CD14-positive monocyte (primary cell): ENCODE results near the gene NTRK2. TPM values are rescaled to one million over a fixed set of nuclear protein-coding genes. Genes with fewer than 3 reads are reported as not detected.

Source experiments
- DNase-seq, 3 donors: peaks; one replicate each; pipeline ENCODE4 v3.0.0-alpha.2; 2011 to 2022
- H2AFZ ChIP-seq: 2 replicates; pipeline ENCODE4 v1.6.0; 2012; ENCODE audit warnings: mild to moderate bottlenecking, low read depth, low read length, inconsistent platforms; ENCODE audit not compliant: insufficient read depth, poor library complexity, severe bottlenecking
- H3K27ac ChIP-seq, 2 donors: 1 replicate in 1 of 2; 2 replicates in 1 of 2; pipeline ENCODE4 v1.5.1; 2012 to 2013; ENCODE audit warnings: low read length in 2 of 2, control low read depth in 1 of 2, inconsistent platforms in 1 of 2, low read depth in 1 of 2, mild to moderate bottlenecking in 1 of 2
- H3K27me3 ChIP-seq, 2 donors: one replicate each; pipeline versions ENCODE4 v1.6.0 to v1.6.1; 2011 to 2013; ENCODE audit warnings: low read length in 2 of 2; ENCODE audit not compliant: control insufficient read depth in 2 of 2, insufficient read depth in 2 of 2
- H3K36me3 ChIP-seq, 2 donors: replicated peaks in 1 of 2; 1 replicate in 1 of 2; 2 replicates in 1 of 2; pipeline versions ENCODE4 v1.5.1 to v1.6.1; 2012 to 2013; ENCODE audit warnings: low read length in 2 of 2, control low read depth in 1 of 2, inconsistent platforms in 1 of 2, mild to moderate bottlenecking in 1 of 2; ENCODE audit not compliant: insufficient read depth in 2 of 2, control insufficient read depth in 1 of 2
- H3K4me1 ChIP-seq, 2 donors: 1 replicate in 1 of 2; 2 replicates in 1 of 2; pipeline versions ENCODE4 v1.5.1 to v1.6.1; 2012 to 2013; ENCODE audit warnings: low read length in 2 of 2, control low read depth in 1 of 2, inconsistent platforms in 1 of 2, mild to moderate bottlenecking in 1 of 2, moderate library complexity in 1 of 2; ENCODE audit not compliant: insufficient read depth in 2 of 2, control insufficient read depth in 1 of 2
- H3K4me2 ChIP-seq: replicated peaks from 2 replicates; pipeline ENCODE3; 2012; ENCODE audit warnings: low read length, moderate library complexity, mild to moderate bottlenecking; ENCODE audit not compliant: poor library complexity, severe bottlenecking; ENCODE audit errors: extremely low read depth
- H3K4me3 ChIP-seq, 3 experiments: fragments of 200-600 bp in 1 of 3; sonication (generic) in 1 of 3; replicated peaks in 1 of 3; 1 replicate in 2 of 3; 2 replicates in 1 of 3; pipeline ENCODE4 v1.5.1; 2011 to 2013; ENCODE audit warnings: low read length in 3 of 3, mild to moderate bottlenecking in 3 of 3, control low read depth in 2 of 3, low read depth in 2 of 3, inconsistent platforms in 1 of 3, moderate library complexity in 1 of 3
- H3K79me2 ChIP-seq: 2 replicates; pipeline ENCODE4 v1.6.0; 2012; ENCODE audit warnings: mild to moderate bottlenecking, control low read depth, inconsistent platforms, low read length, moderate library complexity; ENCODE audit not compliant: insufficient read depth
- H3K9ac ChIP-seq: 2 replicates; pipeline ENCODE4 v1.6.0; 2017; ENCODE audit warnings: low read length, mild to moderate bottlenecking; ENCODE audit not compliant: insufficient read depth, poor library complexity, severe bottlenecking
- H3K9me3 ChIP-seq, 2 donors: replicated peaks in 1 of 2; 1 replicate in 1 of 2; 2 replicates in 1 of 2; pipeline versions ENCODE4 v1.5.1 to v1.6.1; 2012 to 2013; ENCODE audit warnings: low read length in 2 of 2, control low read depth in 1 of 2; ENCODE audit not compliant: control insufficient read depth in 1 of 2, insufficient read depth in 1 of 2
- H4K20me1 ChIP-seq: 2 replicates; pipeline ENCODE4 v1.6.0; 2012; ENCODE audit warnings: mild to moderate bottlenecking, low read length, control low read depth, moderate library complexity; ENCODE audit not compliant: insufficient read depth
- H3K27ac Mint-ChIP-seq, 7 donors: one replicate each; pipeline ENCODE4 v1.8.0; 2020; ENCODE audit warnings: mild to moderate bottlenecking in 7 of 7, mixed read lengths in 7 of 7, moderate library complexity in 6 of 7, inconsistent platforms in 2 of 7
- H3K27me3 Mint-ChIP-seq, 3 donors: one replicate each; pipeline ENCODE4 v1.8.0; 2021 to 2022; ENCODE audit warnings: low read depth in 3 of 3, mild to moderate bottlenecking in 3 of 3, mixed read lengths in 3 of 3, moderate library complexity in 3 of 3, inconsistent platforms in 1 of 3
- H3K36me3 Mint-ChIP-seq, 2 donors: one replicate each; pipeline ENCODE4 v1.8.0; 2020; ENCODE audit warnings: mixed read lengths in 2 of 2, inconsistent platforms in 1 of 2, mild to moderate bottlenecking in 1 of 2
- H3K4me1 Mint-ChIP-seq: one replicate; pipeline ENCODE4 v1.8.0; 2020; ENCODE audit warnings: mild to moderate bottlenecking, mixed read lengths
- H3K4me3 Mint-ChIP-seq, 2 donors: one replicate each; pipeline ENCODE4 v1.8.0; 2020; ENCODE audit warnings: mild to moderate bottlenecking in 2 of 2, mixed read lengths in 2 of 2, moderate library complexity in 1 of 2
- H3K9me3 Mint-ChIP-seq, 7 donors: one replicate each; pipeline ENCODE4 v1.8.0; 2020 to 2022; ENCODE audit warnings: mixed read lengths in 7 of 7, mild to moderate bottlenecking in 6 of 7, moderate library complexity in 6 of 7, inconsistent platforms in 2 of 7
- WGBS: methylation state at CpG from one replicate; pipeline ENCODE4 v1.1.5; 2013; ENCODE audit warnings: missing lambda C conversion rate; ENCODE audit not compliant: insufficient coverage; 5-methylcytosine and 5-hydroxymethylcytosine counted together
- intact Hi-C, 2 donors: fragments of 100-400 bp; cut with micrococcal nuclease; formaldehyde crosslinking; loops; one replicate each; pipeline versions ENCODE4 v1.15.0 to v1.15.1; 2023
- polyA plus RNA-seq, 3 donors: library from polyadenylated mRNA; depleted of rRNA in 1 of 3; unstranded in 2 of 3; stranded (reverse) in 1 of 3; fragments of 300-500 nt in 2 of 3; fragments of >200 nt in 1 of 3; fragmentation: Illumina TruSeq in 2 of 3; gene quantifications; 1 replicate in 2 of 3; 2 replicates in 1 of 3; pipeline ENCODE4 v1.2.3, GENCODE V29; 2012 to 2021
- TF ChIP-seq, protein P1 (sequence below): fragments of 200-600 bp; IDR thresholded peaks from one replicate; pipeline ENCODE4 v1.8.0; 2022; ENCODE audit warnings: antibody characterized with exemption, mild to moderate bottlenecking

The NTRK2 gene
- polyA plus RNA-seq, 3 donors = not detected

DNA sequence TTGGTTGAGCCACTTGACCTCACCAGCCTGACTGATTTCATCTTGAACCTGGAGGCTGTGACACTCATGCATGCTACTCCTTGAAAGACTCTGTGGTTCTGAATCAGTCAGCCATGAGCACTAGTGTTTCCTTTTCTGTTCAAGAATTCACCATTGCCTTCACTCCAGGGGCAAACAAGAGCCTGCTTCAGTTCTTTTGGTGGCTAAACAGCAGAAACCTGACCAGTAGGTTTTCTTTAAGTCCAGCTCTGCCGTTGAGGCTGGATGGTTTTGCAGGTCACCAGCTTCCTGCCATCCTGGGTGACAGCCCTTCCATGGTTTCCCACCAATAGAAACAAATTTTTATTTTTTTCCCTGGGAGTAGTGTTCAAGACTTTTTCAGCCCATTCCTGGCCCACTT, 10.0 kb downstream of the NTRK2 start:
- Histone ChIP-seq H3K4me1 (no peaks in the 10 kb centered on the region), H3K27me3 (peaks cover 0 to 2% of the 10 kb centered on the region in 2 donors), H3K36me3 (no peaks in the 10 kb centered on the region), H4K20me1 (no peaks in the 10 kb centered on the region), H2AFZ (no peak overlapping the region), H3K27ac (no peak overlapping the region), H3K4me3 (no peak overlapping the region), H3K9me3 (no peaks in the 10 kb centered on the region), H3K9ac (no peak overlapping the region), H3K79me2 (no peaks in the 10 kb centered on the region), H3K4me2 (no peak overlapping the region)
- Mint-ChIP-seq H3K4me3 (no peak overlapping the region), H3K27me3 (peaks cover 4 to 10% (median 8%) of the 10 kb centered on the region in 3 donors), H3K36me3 (no peaks in the 10 kb centered on the region), H3K4me1 (no peaks in the 10 kb centered on the region), H3K27ac (no peak overlapping the region), H3K9me3 (peaks cover 0 to 3% (median 0%) of the 10 kb centered on the region in 7 donors)
- no peak for DNase-seq
- TF ChIP-seq, protein P1, sequence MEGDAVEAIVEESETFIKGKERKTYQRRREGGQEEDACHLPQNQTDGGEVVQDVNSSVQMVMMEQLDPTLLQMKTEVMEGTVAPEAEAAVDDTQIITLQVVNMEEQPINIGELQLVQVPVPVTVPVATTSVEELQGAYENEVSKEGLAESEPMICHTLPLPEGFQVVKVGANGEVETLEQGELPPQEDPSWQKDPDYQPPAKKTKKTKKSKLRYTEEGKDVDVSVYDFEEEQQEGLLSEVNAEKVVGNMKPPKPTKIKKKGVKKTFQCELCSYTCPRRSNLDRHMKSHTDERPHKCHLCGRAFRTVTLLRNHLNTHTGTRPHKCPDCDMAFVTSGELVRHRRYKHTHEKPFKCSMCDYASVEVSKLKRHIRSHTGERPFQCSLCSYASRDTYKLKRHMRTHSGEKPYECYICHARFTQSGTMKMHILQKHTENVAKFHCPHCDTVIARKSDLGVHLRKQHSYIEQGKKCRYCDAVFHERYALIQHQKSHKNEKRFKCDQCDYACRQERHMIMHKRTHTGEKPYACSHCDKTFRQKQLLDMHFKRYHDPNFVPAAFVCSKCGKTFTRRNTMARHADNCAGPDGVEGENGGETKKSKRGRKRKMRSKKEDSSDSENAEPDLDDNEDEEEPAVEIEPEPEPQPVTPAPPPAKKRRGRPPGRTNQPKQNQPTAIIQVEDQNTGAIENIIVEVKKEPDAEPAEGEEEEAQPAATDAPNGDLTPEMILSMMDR = no peak
- intact Hi-C loops = loop anchor here in 1 of 2 donors (10.0 kb wide), 1 partner anchor 65 kb away; no protein-coding TSS in a partner anchor
- WGBS = no CpG with 5 or more reads among the region's 1 CpG

DNA sequence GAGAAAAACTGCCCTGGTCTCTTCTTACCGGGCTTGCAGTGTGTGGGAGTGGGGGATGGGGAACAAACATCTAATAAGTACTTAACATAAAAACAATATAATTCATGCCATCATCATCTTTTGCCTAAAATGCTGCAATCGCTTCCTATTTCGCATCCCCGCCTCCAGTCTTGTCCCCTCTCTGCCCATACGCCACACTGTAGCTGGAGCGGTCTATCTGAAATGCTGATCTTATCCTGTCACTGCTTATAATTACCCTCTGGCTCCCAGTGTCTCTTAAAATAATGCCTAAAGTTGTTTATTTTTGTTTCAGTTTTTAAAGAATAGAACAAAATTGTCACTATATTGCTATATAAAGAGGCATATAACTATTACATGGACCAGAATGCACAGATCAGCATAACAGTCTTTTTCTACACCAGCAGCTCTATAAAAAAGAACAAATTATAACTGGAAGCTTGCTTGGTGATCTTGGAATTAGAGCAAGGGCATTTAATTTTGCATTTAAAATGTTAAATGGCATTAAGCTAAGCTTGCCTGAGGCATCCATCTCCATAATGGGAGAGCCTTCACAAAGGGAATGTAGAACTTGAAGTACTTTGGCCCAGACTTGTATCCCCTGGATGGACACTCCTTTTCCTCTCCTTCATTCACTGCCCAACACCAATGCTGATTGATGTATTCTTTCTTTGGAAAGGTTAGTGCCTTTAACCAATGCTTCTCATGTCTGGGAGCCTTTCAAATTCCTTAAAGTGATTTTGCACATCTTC, 12.2 kb downstream of the NTRK2 start:
- Histone ChIP-seq H3K4me1 (no peaks in the 10 kb centered on the region), H3K4me2 (no peak overlapping the region), H3K27ac (no peak overlapping the region), H3K9ac (no peak overlapping the region), H3K79me2 (no peaks in the 10 kb centered on the region), H4K20me1 (no peaks in the 10 kb centered on the region), H3K27me3 (no peaks in the 10 kb centered on the region), H3K36me3 (no peaks in the 10 kb centered on the region), H3K9me3 (no peaks in the 10 kb centered on the region), H2AFZ (no peak overlapping the region), H3K4me3 (no peak overlapping the region)
- Mint-ChIP-seq H3K4me3 (no peak overlapping the region), H3K9me3 (peaks cover 0 to 4% (median 0%) of the 10 kb centered on the region in 7 donors), H3K27me3 (peaks cover 4 to 7% (median 6%) of the 10 kb centered on the region in 3 donors), H3K4me1 (no peaks in the 10 kb centered on the region), H3K36me3 (no peaks in the 10 kb centered on the region), H3K27ac (no peak overlapping the region)
- intact Hi-C loops = no loop called here
- 100% methylated on average over 5 of the region's 6 CpGs for WGBS
- DNase-seq = no peak
- TF ChIP-seq, protein P1 = no peak
